Transverse colon (tissue), 4 donors: ENCODE data around the gene CCL16. TPM values are rescaled to one million over a fixed set of nuclear protein-coding genes. Genes with fewer than 3 reads are reported as not detected.

Source experiments
- DNase-seq: peaks from one replicate; pipeline ENCODE4 v3.0.0-alpha.2; 2019
- H3K27ac ChIP-seq, 4 donors: fragments of 200-600 bp; sonication (generic); 2 replicates each; pipeline ENCODE4 v1.5.1; 2016 to 2018; ENCODE audit warnings: inconsistent platforms in 4 of 4
- H3K27me3 ChIP-seq: fragments of 200-600 bp; sonication (generic); 2 replicates; pipeline ENCODE4 v1.5.1; 2017; ENCODE audit warnings: inconsistent platforms
- H3K36me3 ChIP-seq, 4 donors: fragments of 200-600 bp; sonication (generic); 2 replicates each; pipeline ENCODE4 v1.5.1; 2017 to 2019; ENCODE audit warnings: inconsistent platforms in 4 of 4
- H3K4me1 ChIP-seq, 4 donors: fragments of 200-600 bp; sonication (generic); 2 replicates each; pipeline ENCODE4 v1.5.1; 2017 to 2020; ENCODE audit warnings: inconsistent platforms in 4 of 4
- H3K4me3 ChIP-seq, 4 donors: fragments of 200-600 bp; sonication (generic); 1 replicate in 1 of 4; 2 replicates in 3 of 4; pipeline versions ENCODE4 v1.5.1 to v1.6.1; 2017 to 2019; ENCODE audit warnings: inconsistent platforms in 4 of 4
- H3K9me3 ChIP-seq, 2 donors: fragments of 200-600 bp; sonication (generic); 2 replicates each; pipeline ENCODE4 v1.5.1; 2017 to 2019; ENCODE audit warnings: inconsistent platforms in 2 of 2
- EP300 ChIP-seq: sonication (generic); formaldehyde crosslinking; IDR thresholded peaks from one replicate; pipeline ENCODE4 v1.6.1; 2017; ENCODE audit warnings: antibody characterized with exemption, low read depth
- POLR2A ChIP-seq: fragments of 450-650 bp; IDR thresholded peaks from one replicate; pipeline ENCODE4 v1.6.1; 2016; ENCODE audit warnings: antibody characterized with exemption, mild to moderate bottlenecking, moderate library complexity
- POLR2AphosphoS5 ChIP-seq, 3 donors: sonication (generic); formaldehyde crosslinking; IDR thresholded peaks; one replicate each; pipeline ENCODE4 v1.6.1; 2016; ENCODE audit warnings: antibody characterized with exemption in 3 of 3
- WGBS, 2 donors: methylation state at CpG; one replicate each; pipeline ENCODE4 v1.1.5; 2018; ENCODE audit warnings: low coverage in 1 of 2; 5-methylcytosine and 5-hydroxymethylcytosine counted together
- in situ Hi-C, 4 donors: fragments of 200-750 bp; cut with MboI; loops; one replicate each; pipeline versions ENCODE4 v1.15.0 to v1.15.1; 2017; ENCODE audit warnings: low sequenced_read_pairs in 3 of 4, low pct_ligation_motif_present in 1 of 4, low pct_unique_long_range_greater_than_20kb in 1 of 4
- intact Hi-C: fragments of 100-400 bp; cut with DNase I; formaldehyde crosslinking; loops from one replicate; pipeline ENCODE4 v1.15.1; 2023; ENCODE audit warnings: low total_unique reads
- total RNA-seq, 4 donors: library from RNA; depleted of rRNA; stranded (reverse); fragments of >200 nt; gene quantifications; one replicate each; pipeline ENCODE4 v1.1.0, GENCODE V29; 2016
- TF ChIP-seq, protein P1 (sequence below), 5 experiments: fragments of 200-600 bp in 3 of 5; fragments of 450-650 bp in 2 of 5; sonication (generic) in 3 of 5; IDR thresholded peaks; 1 replicate in 2 of 5; 2 replicates in 3 of 5; pipeline ENCODE4 v1.5.1; 2016 to 2017; ENCODE audit warnings: antibody characterized with exemption in 5 of 5, inconsistent platforms in 3 of 5, mild to moderate bottlenecking in 2 of 5, moderate library complexity in 1 of 5

The CCL16 gene
- total RNA-seq, 4 donors from 2014 or later, result not detected

DNA sequence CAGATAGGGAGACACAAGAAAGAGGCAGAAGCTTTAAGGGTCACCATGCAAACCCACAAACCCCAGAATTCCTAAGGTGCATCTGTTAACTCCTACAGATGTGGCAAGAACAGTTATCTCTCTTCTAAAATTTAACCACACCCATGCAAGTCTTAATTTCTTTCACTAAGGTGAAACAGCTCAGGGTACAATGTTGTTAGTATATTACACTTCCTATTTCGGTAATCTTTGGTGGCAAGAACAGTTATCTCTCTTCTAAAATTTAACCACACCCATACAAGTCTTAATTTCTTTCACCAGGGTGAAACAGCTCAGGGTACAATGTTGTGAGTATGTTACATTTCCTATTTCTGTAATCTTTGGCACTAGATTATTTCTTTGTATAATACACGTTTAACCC lies 29.9 kb upstream of the CCL16 start:
- H3K36me3 ChIP-seq, result no peaks in the 10 kb centered on the region
- H3K4me3 ChIP-seq, result no peak overlapping the region
- no peak for DNase-seq
- H3K27me3 ChIP-seq, result no peaks in the 10 kb centered on the region
- 67 to 72% methylated on average over 2 of the region's 2 CpGs for WGBS, 2 donors
- in situ Hi-C loops (no loop called here), intact Hi-C loops (no loop called here)
- H3K27ac ChIP-seq, result no peak overlapping the region
- H3K4me1 ChIP-seq, result no peaks in the 10 kb centered on the region
- TF ChIP-seq EP300 (no peak), POLR2A (no peak), POLR2AphosphoS5 (IDR thresholded peaks at IDR 0.05) (no peak)
- no peaks in the 10 kb centered on the region for H3K9me3 ChIP-seq

DNA sequence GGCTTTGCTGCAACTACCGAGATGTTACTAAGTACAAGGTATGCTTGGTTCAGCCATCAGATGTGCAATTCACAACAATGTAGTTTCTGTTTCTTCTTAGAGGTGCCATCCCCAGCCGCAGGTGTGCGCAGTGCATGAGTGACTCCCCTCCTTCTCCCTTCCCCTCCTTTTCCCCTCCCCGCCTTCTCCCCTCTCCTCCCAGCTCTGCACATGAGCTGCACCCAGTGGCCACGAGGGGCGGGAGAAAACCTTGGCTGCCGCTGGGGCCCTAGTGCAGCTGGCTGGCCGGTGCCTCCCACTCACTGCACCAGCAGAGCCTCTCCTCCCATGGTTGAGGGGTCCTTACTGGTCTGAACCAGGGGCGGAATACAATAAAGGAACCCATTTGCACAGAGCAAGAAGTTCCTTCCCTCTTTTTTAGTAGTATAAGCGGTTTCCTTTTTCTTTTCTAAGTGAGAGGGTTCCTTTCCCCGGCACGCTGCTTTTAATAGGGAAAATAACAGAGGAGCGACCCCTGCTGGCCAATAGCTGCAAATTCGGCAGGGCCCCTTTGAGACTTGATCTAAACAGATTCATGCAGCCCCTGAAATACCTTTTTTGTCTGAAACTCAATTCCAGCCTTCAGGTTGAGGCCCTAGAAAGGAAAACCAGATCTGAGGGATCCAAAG lies 27.8 kb upstream of the CCL16 start:
- 78% methylated on average over 9 to 14 of the region's 14 CpGs for WGBS, 2 donors
- intact Hi-C loops, result no loop called here

DNA sequence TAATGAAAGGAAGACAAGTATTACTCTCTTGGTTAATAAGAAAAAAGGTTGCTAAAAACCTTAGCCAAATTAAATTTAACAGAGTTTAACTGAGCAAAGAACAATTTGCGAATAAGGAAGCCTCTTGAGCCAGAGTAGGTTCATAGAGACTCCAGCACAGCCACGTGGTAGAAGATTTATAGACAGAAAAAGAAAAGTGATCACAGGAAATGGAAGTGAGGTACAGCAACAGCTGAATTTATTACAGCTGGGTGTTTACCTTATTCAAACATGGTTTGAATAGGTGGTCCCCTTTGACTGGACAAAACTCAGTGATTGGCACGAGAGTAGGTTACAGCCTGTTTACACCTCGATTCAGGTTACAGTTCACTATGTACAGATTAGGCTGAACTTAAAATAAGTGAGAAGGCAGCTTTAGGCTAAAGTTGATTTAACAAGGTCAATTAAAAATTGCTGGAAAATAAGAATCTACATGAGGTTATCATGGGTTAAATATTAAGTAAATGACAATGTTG lies 23.4 kb upstream of the CCL16 start:
- H3K4me1 ChIP-seq, result peaks cover 0 to 29% (median 17%) of the 10 kb centered on the region in 4 donors
- TF ChIP-seq POLR2AphosphoS5 (IDR thresholded peaks at IDR 0.05), result no peak
- TF ChIP-seq, protein P1, sequence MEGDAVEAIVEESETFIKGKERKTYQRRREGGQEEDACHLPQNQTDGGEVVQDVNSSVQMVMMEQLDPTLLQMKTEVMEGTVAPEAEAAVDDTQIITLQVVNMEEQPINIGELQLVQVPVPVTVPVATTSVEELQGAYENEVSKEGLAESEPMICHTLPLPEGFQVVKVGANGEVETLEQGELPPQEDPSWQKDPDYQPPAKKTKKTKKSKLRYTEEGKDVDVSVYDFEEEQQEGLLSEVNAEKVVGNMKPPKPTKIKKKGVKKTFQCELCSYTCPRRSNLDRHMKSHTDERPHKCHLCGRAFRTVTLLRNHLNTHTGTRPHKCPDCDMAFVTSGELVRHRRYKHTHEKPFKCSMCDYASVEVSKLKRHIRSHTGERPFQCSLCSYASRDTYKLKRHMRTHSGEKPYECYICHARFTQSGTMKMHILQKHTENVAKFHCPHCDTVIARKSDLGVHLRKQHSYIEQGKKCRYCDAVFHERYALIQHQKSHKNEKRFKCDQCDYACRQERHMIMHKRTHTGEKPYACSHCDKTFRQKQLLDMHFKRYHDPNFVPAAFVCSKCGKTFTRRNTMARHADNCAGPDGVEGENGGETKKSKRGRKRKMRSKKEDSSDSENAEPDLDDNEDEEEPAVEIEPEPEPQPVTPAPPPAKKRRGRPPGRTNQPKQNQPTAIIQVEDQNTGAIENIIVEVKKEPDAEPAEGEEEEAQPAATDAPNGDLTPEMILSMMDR (IDR thresholded peaks at IDR 0.05), result no peak
- TF ChIP-seq POLR2A, result no peak
- no peak for TF ChIP-seq EP300
- intact Hi-C loops, result no loop called here
- H3K27me3 ChIP-seq, result no peaks in the 10 kb centered on the region
- in situ Hi-C loops, result no loop called here
- H3K4me3 ChIP-seq, result no peak overlapping the region
- H3K9me3 ChIP-seq, result no peaks in the 10 kb centered on the region
- DNase-seq, result no peak
- no peaks in the 10 kb centered on the region for H3K36me3 ChIP-seq
- 6 to 21% methylated on average over 4 of the region's 4 CpGs for WGBS, 2 donors
- H3K27ac ChIP-seq, result peak overlapping the region; percentile 31 to 58 (median 45)

More for the DNA sequence above, 27.8 kb upstream of the CCL16 start:
- H3K27ac ChIP-seq, result no peak overlapping the region
- no peaks in the 10 kb centered on the region for H3K36me3 ChIP-seq
- no peak for TF ChIP-seq EP300
- TF ChIP-seq, protein P1 (IDR thresholded peaks at IDR 0.05), result peak in 4 of 5 experiments; percentile 11 to 26 (median 14)
- no peaks in the 10 kb centered on the region for H3K9me3 ChIP-seq
- DNase-seq, result no peak
- no peak overlapping the region for H3K4me3 ChIP-seq
- peaks cover 0 to 12% (median 4%) of the 10 kb centered on the region in 4 donors for H3K4me1 ChIP-seq
- no peaks in the 10 kb centered on the region for H3K27me3 ChIP-seq
- in situ Hi-C loops, result no loop called here

GRCh38 chr17:36002631-36003030 lies 21.3 kb upstream of the CCL16 start:
- Histone ChIP-seq H3K27ac (peak overlapping the region; percentile 75 to 87 (median 86)), H3K4me3 (no peak overlapping the region), H3K36me3 (peaks cover 0 to 4% (median 1%) of the 10 kb centered on the region in 4 donors), H3K27me3 (no peaks in the 10 kb centered on the region), H3K4me1 (peaks cover 0 to 29% (median 17%) of the 10 kb centered on the region in 4 donors), H3K9me3 (no peaks in the 10 kb centered on the region)
- WGBS, 2 donors, result 40 to 74% methylated on average over 1 to 7 of the region's 7 CpGs
- in situ Hi-C loops, result no loop called here
- TF ChIP-seq POLR2AphosphoS5 (IDR thresholded peaks at IDR 0.05) (no peak), POLR2A (no peak), EP300 (no peak)
- TF ChIP-seq, protein P1 (IDR thresholded peaks at IDR 0.05), result no peak
- intact Hi-C loops, result no loop called here
- DNase-seq, result no peak
